GM18868 (cell line): ENCODE data around the gene SZT2.
"Not testable (repeated sequence)": the region's sequence is repeated elsewhere in the genome, so short reads cannot be mapped to it uniquely, and the experiment has no call there.

Experiments used
- ATAC-seq: cut with Tn5 transposase; IDR thresholded peaks from one replicate; pipeline ENCODE4 v1.9.1; 2021; ENCODE audit warnings: mild to moderate bottlenecking, moderate library complexity; ENCODE audit not compliant: unreplicated experiment

The SZT2 gene

DNA sequence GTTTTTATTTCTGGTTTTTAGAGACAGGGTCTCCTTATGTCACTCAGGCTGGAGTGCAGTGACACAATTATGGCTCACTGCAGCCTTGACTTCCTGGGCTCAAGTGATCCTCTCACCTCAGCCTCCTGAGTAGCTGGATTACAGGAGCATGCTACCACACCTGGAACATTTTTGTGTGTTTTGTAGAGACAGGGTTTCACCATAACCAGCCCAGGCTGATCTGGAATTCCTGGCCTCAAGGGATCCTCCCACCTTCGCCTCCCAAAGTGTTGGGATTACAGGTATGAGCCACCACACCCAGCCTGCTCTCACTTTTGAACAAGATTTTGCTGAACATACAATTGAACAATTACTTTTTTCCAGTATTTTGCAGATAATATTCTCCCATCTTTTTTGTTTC is 88.0 kb downstream of the SZT2 start:
- ATAC-seq = no peak

DNA sequence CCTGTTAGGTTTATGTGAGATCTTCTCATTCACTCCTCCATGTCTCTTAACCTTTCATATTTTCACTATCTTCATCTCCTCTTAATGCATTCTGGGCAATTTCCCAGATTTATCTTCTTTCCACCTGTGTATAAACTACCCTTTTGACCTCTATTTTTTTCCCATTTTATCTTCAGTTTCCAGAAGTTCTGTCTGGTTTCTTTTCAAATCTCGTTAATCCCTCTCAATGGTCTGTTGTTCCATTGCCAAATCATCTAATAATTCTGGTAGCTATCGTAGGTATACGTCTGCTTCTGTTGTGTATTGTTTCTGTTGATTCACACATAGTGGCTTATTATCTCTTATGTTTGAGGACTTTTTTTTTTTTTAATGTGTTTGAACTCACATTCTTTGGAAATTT is 89.7 kb downstream of the SZT2 start:
- no peak for ATAC-seq

DNA sequence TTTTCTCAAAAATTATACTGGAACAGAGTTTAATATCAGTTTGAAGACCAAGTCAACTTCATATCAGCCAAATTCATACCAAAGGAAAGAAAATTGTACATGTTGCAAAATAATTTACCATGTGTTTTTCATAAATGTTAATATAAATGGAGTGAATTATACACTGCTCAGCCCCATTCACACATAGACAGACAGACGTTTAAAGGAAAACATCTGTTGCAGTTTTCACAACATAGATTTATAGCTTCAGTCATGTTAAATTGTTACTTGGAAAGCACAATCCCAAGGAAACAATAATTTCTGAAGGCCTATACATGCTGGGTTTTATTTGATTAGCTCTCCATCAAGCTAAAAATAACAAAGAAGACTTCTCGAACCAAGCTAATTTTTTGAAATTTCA is 91.8 kb downstream of the SZT2 start:
- no peak for ATAC-seq

DNA sequence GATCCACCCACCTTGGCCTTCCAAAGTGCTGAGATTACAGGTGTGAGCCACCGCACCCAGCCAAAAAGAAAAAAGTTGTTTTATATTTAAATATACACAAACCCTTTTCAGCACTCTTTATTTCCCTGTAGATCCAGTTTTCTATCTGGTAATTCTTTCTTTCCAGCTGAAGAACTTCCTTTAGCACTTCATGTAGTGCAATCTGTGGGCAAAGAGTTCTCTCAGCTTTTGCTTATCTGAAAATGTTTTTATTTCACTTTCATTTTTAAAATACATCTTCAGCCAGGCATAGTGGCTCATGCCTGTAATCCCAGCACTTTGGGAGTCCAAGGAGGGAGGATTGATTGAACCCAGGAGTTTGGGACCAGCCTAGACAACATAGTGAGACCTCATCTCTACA is 92.5 kb downstream of the SZT2 start:
- ATAC-seq = no peak

DNA sequence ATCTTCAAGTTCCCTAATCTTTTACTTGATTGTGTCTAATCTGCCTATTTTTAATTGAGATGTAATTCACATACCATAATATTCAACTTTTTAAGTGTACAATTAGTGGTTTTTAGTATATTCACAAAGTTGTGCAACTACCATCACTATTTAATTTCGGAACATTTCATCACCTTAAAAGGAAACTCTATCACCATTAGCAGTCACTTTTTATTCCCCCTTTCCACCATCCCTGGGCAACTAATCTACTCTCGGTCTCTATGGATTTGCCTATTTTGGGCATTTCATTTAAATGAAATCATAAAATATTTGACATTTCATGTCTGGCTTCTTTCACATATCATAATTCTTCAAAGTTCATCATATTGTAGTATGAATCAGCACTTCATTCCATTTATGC is 94.7 kb downstream of the SZT2 start:
- ATAC-seq = no peak

DNA sequence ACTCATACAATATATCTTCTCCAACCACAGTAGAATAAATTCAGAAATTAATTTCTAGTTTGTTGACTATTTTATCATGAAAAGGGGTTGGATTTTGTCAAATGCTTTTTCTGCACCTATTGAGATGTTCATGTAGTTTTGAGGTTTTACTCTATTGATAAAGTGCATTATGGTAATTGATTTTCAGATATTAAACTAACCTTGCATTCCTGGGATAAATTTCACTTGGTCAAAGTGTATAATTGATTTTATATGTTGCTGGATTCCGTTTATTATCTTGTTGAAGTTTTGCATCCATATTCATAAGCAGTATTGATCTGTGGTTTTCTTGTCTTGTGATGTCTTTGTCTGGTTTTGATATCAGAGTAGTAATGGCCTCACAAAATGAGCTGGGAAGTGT is 98.5 kb downstream of the SZT2 start:
- ATAC-seq = no peak

- no peak for ATAC-seq
Measured at GRCh38 chr1:43491061-43491460, 101.4 kb downstream of the SZT2 start.

DNA sequence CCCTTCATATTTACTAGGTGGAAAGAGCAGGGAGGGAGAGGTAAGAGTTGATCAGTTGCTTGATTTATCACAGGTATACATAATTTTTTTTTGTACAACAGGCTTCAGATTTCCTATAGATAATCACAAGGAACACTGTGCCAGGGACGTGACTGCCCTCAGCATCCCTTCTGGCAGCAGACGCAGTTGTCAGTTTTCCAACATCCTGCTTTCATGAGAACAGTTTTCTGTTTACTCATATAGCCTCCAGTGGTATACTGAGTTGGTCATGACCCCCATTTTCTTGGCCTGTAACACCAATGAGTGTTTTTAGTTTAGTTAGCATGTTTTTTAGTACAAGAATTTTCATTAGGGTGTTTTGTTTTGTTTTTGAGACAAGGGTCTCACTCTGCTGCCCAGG is 103.1 kb downstream of the SZT2 start:
- no peak for ATAC-seq

DNA sequence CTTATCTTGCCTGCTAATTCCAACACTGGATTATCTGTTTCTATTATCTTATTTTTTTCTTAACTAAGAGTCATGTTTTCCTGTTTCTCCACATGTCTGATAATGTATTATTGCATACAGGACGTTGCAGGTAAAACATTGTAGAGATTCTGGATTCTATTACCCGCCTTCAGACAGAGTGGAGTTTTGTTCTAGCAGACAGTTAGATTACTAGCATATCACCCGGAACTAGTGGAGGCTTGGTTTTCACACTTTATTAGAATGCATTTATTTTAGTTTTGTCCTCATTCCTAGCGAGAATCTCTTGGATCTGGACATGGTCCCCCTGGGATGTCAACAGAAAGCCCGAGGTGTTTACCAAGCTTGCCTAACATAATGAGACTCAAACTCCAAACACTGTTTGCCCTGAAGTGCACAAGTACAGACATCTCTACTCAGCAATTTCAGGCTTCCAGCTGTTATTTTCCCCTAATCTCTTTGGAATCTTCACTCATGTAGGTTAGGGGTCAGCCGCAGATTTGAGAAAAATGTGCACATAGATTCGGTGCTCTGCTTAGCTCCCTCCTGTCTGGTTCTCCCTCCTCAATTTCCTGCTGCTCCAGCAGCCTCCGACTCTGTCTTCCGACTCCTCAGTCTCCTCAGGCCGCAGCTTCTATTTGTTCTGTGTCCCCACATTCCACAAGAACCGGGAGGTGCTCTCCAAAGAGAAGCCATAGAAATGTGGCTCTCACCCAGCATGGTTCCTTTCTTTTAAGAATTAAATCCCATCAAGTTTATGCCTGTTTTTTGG is 104.2 kb downstream of the SZT2 start:
- ATAC-seq = no peak

- no peak for ATAC-seq
Measured at GRCh38 chr1:43495204-43495603, 105.5 kb downstream of the SZT2 start.

- ATAC-seq = no peak
Measured at GRCh38 chr1:43499898-43500297, 110.2 kb downstream of the SZT2 start.

- not testable (repeated sequence) for ATAC-seq
Measured at GRCh38 chr1:43501806-43502205, 112.1 kb downstream of the SZT2 start.

DNA sequence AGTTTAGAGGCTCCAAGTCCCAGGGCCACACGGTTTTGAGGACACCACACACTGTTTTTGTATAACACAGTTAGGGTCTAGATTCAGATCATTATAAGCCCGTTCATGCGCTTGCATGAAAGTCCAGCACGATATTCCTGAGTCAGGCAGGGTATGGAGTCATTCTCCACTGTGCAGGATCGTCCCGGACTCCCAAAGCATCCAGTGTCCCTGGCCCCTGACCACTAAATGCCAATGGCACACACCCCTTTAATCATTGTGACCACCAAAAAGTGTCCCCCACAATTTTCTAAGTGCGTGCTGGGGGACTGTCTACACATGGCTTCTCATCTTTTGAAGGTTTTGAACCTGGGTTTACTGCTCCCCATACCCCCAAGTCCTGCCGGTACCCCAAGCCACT is 113.8 kb downstream of the SZT2 start:
- ATAC-seq = no peak
